ENCODE results near the gene CENPM.

CENPM gene

DNA sequence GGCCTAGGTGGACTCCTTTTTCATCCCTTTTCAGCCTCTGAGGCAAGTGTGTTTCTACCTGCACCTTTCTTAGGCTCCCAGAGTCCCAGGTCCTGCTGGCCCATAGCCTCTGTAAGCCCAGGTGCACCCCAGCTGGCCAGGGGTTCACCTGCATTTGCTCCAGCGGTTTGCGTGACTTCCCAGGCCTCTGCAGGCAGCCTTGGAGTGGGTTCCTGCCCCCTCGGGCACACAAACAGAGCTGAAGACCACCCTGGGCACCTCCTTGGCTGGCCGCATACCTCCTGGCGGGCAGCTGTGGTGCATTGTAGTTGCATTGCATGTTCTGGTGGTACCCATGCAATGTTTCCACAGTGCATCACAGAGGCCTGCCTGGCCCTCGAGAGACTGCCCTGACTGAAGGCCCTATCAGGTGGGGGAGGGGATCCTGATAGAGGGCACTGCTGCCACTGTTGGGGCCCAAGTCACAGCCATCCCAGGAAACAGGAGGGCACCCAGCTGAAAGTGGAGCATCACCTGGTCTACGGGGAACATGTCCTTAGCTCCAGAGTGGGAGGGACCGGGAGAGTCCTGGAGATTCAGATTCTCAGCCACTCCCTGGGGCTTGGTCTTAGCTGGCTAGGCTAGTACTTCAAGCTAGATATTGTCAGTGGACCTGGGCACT lies 46.2 kb downstream of the CENPM start:
- DNase-seq (ENCODE audit: extremely low read depth in 1 of 2, low read depth in 1 of 2): no peak

DNA sequence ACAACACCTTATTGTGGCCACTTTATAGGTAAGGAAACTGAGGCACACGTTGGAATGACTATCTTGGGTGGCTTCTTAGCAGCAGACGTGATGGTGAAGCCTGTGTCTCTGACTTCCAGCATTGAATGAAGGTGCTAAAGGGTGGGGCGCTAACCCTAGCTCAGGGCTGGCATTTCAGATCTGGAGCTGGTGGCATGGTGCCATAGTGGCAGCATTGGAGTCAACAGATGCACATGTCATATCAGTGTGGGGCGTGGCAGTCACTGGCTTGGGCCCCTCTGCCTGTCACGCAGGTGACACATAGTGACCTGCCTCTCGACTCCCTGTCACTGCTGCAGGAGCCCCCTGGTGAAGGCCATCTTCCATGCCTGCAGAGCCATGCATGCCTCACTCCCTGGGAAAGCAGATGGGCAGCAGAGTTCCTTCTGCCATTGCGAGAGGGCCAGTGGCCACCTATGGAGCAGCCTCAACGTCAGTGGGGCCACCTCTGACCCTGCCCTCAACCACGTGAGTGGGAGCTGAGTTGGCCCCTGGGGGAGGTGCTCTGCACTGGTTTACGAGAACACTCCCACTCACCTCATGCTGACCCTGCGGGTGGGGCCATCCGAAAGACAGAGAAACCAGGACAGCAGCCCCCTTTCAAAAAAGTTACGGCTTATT lies 46.8 kb downstream of the CENPM start:
- DNase-seq (ENCODE audit: extremely low read depth in 1 of 2, low read depth in 1 of 2): no peak

DNA sequence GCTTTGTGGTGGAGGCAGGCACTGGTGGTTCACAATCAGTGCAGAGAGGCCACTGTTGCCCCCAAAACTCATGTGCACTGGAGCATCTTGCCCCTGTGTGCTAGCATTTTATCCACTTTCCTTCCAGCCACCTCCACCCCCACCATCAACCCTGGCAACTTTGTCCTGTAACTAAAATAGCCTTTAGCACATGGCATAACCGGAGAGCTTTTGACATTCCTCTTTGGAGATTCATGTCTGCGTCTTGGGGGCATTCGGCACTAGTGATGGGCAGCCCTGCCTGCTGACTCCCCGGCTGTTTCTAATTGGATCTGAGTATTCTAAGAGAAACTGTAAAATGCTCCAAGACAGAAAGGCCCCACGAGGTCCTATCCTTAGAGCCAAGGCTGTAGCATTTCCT lies 47.8 kb downstream of the CENPM start:
- no peak for DNase-seq (ENCODE audit: extremely low read depth in 1 of 2, low read depth in 1 of 2)

DNA sequence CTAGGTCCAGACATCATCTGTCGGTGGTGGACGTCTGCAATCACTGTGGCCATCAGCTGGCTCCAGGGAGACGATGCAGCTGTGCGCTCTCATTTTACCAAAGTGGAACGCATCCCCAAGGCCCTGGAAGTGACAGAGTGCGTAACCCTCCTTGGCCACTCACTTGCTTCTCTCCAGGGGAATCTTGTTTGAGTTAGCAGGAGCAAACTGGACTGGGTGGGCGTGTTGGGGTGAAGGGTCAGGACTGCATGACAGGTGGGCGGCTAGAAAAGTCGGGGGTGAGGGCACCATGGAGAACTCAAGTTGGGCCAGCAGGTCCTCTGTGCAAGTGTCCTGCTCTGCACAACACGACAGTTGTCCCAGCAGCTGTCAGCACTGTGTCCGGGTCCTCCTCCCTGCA lies 48.3 kb downstream of the CENPM start:
- no peak for DNase-seq (ENCODE audit: extremely low read depth in 1 of 2, low read depth in 1 of 2)

DNA sequence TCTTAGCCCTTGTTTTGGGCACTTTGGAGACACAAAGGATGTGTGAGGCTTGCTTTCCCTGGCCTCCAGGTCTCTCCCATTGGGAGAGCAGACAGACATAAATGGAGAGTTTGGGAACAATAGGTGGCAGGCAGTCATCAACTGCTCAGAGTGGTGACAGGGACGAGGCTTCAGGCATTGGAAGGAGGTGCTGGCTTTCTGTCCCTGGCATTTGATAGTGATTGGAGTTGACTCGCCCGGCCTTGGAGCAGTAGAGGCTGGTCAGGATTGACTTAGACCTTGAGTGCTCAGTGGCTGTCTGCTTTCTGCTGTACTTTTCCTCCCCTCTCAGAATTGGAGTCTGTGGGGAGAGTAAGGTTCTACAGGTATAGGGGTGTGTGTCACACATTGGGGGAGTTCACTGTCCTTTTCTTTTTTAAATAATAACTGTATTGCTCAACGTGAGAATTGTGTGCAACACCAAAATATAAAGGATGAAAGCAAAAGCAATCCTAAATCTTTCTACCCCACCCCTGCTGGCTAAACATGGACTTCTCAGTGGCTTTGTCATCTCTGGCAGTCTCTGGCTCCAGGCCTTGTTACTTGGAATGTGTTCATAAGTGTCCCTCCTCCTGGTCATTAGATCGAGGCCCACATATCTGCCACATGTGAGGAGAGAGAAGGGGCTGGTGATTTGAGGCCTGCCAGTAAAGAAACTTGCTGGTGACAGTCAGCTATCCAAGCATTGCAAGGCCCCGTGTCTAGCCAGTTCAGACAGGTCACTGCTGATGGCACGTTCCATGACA lies 53.2 kb downstream of the CENPM start:
- DNase-seq (ENCODE audit: extremely low read depth in 1 of 2, low read depth in 1 of 2): no peak

DNA sequence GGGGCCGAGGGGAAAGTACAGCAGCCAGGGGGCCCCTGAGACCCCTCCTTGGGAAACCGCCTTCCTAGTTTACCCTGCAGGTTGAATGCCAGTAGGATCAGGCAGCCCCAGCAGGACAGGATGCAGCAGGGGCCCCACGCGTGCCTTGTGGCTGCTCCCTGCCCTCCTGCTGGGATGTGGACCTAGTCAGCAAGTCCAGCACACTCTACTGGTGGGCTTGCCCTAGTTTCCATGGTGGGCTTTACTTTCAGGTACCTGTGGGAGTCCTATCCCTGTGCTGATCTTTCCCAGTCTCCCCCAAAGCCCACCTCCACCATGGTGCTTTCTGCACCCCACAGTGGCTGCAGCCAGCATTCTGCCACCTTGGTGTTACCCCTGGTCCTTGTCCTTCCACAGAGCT lies 54.2 kb downstream of the CENPM start:
- no peak for DNase-seq (ENCODE audit: extremely low read depth in 1 of 2, low read depth in 1 of 2)

DNA sequence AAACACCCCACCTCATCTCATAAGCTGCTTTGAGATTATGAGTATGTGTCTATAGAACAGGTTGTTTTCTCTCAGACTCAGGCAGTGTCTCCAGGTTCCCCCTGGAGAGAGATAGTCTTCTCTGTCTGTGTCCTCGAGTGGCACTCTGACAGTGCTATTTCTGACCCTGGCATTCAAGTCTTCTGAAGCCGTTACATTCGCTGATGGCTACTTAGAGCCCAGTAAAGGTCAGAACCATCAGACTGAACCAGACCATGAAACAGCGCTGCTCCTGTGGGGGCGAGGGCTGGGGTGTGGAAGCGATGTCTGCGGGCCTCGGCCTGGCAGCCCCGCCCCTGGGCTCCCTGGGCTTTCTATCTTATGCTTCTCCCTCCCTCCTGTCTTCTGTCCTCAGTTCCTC lies 55.5 kb downstream of the CENPM start:
- DNase-seq (ENCODE audit: extremely low read depth in 1 of 2, low read depth in 1 of 2): no peak
